ENCODE data around the gene ALOX12.
"Not testable (repeated sequence)": the region's sequence is repeated elsewhere in the genome, so short reads cannot be mapped to it uniquely, and the experiment has no call there.

Gene ALOX12

DNA sequence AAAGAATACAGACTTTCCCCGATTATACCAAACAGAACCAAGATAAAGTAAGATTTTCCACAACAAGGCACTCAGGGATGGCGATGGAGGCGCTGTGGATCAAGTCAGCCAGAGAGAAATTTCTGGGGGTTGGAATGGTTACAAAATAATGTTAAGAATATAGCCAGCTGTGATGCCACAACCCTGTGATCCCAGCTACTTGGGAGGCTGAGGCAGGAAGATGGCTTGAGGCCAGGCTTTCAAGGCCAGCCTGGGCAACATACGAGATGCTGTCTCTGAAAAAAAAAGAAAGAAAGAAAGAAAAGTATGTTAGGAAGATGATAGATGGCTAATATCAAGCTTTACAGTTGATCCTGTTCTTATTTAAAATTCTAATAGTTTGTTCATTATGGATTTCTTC, 10.6 kb upstream of the ALOX12 start:
- DNase-seq: no peak
- Histone ChIP-seq H3K36me3 (replicated peaks; ENCODE audit: insufficient read depth, low read length) (no peaks in the 10 kb centered on the region), H3K9me2 (replicated peaks; ENCODE audit: insufficient read depth, low read length) (no peaks in the 10 kb centered on the region), H3K9ac (ENCODE audit: low read length) (no peak overlapping the region), H3K4me1 (ENCODE audit: low read length) (0 out of 2 replicates have a peak, but pooled peaks cover 4% of the 10 kb centered on the region), H3K4me3 (ENCODE audit: low read length) (no peak overlapping the region), H2AFZ (ENCODE audit: low read length) (no peak overlapping the region), H4K20me1 (ENCODE audit: insufficient read depth, low read length) (no peaks in the 10 kb centered on the region), H3K9me3 (replicated peaks; ENCODE audit: insufficient read depth, low read length) (no peaks in the 10 kb centered on the region), H3K27me3 (replicated peaks; ENCODE audit: insufficient read depth, low read length) (0 out of 2 replicates have a peak, but pooled peaks cover under 1% of the 10 kb centered on the region), H3K4me2 (ENCODE audit: low read depth, low read length) (no peak overlapping the region), H3F3A (ENCODE audit: insufficient read depth, low read length) (no peaks in the 10 kb centered on the region), H3K27ac (ENCODE audit: low read length) (no peak overlapping the region), H3K79me2 (ENCODE audit: low read length) (no peaks in the 10 kb centered on the region)
- TF ChIP-seq, protein P1, sequence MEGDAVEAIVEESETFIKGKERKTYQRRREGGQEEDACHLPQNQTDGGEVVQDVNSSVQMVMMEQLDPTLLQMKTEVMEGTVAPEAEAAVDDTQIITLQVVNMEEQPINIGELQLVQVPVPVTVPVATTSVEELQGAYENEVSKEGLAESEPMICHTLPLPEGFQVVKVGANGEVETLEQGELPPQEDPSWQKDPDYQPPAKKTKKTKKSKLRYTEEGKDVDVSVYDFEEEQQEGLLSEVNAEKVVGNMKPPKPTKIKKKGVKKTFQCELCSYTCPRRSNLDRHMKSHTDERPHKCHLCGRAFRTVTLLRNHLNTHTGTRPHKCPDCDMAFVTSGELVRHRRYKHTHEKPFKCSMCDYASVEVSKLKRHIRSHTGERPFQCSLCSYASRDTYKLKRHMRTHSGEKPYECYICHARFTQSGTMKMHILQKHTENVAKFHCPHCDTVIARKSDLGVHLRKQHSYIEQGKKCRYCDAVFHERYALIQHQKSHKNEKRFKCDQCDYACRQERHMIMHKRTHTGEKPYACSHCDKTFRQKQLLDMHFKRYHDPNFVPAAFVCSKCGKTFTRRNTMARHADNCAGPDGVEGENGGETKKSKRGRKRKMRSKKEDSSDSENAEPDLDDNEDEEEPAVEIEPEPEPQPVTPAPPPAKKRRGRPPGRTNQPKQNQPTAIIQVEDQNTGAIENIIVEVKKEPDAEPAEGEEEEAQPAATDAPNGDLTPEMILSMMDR (IDR thresholded peaks at IDR 0.05; ENCODE audit: low read length): no peak

DNA sequence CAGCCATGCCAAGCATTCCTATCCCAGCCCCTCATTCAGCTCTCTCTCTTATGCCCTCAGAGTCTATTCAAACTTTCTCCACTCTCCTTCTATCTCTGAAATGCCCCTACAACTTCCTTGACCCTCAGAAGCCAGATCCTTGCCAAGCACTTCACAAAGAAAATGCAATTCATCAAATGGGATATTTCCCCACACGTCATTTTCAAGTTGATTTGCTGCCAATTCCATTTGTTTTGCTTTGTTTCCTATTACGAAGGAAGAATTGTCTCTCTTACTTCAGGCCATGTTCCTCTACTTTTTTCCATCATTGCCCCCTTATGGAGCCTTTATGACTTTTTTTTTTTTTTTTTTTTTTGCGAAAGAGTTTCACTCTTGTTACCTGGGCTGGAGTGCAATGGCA, 9.2 kb upstream of the ALOX12 start:
- no peaks in the 10 kb centered on the region for H3F3A ChIP-seq (ENCODE audit: insufficient read depth, low read length)
- H4K20me1 ChIP-seq (ENCODE audit: insufficient read depth, low read length): no peaks in the 10 kb centered on the region
- no peaks in the 10 kb centered on the region for H3K9me2 ChIP-seq (replicated peaks; ENCODE audit: insufficient read depth, low read length)
- no peak overlapping the region for H3K9ac ChIP-seq (ENCODE audit: low read length)
- no peak overlapping the region for H3K4me3 ChIP-seq (ENCODE audit: low read length)
- no peaks in the 10 kb centered on the region for H3K36me3 ChIP-seq (replicated peaks; ENCODE audit: insufficient read depth, low read length)
- TF ChIP-seq EZH2phosphoT487 (IDR thresholded peaks at IDR 0.05; ENCODE audit: low read length): no peak
- TF ChIP-seq, protein P1 (IDR thresholded peaks at IDR 0.05; ENCODE audit: low read length): no peak
- no peak for TF ChIP-seq EZH2 (optimal IDR thresholded peaks at IDR 0.05; ENCODE audit: low read depth, low read length)
- H3K27me3 ChIP-seq (replicated peaks; ENCODE audit: insufficient read depth, low read length): no peaks in the 10 kb centered on the region
- no peaks in the 10 kb centered on the region for H3K9me3 ChIP-seq (replicated peaks; ENCODE audit: insufficient read depth, low read length)
- DNase-seq: no peak
- no peak overlapping the region for H3K4me2 ChIP-seq (ENCODE audit: low read depth, low read length)
- H3K27ac ChIP-seq (ENCODE audit: low read length): no peak overlapping the region
- no peak overlapping the region for H2AFZ ChIP-seq (ENCODE audit: low read length)
- no peaks in the 10 kb centered on the region for H3K79me2 ChIP-seq (ENCODE audit: low read length)
- no peaks in the 10 kb centered on the region for H3K4me1 ChIP-seq (ENCODE audit: low read length)

DNA sequence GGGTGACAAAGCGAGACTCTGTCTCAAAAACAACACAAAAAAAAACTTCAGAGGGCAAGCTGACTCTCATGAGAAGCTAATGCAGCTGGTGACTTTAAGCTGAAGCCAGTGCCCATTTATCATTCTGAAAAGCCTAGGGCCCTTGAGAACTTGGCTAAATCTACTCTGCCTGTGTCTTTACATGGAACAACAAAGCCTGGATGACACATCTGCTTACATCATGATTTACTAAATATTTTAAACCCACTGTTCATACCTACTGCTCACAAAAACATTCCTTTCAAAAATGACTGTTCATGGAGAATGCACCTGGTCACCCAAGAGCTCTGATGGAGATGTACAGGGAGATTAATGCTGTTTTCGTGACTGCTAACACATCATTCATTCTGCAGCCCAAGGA, 6.1 kb upstream of the ALOX12 start:
- H3F3A ChIP-seq (ENCODE audit: insufficient read depth, low read length): no peaks in the 10 kb centered on the region
- no peaks in the 10 kb centered on the region for H3K4me1 ChIP-seq (ENCODE audit: low read length)
- no peak overlapping the region for H3K27ac ChIP-seq (ENCODE audit: low read length)
- TF ChIP-seq EZH2 (optimal IDR thresholded peaks at IDR 0.05; ENCODE audit: low read depth, low read length) (no peak), EZH2phosphoT487 (IDR thresholded peaks at IDR 0.05; ENCODE audit: low read length) (no peak)
- TF ChIP-seq, protein P1 (IDR thresholded peaks at IDR 0.05; ENCODE audit: low read length): no peak
- no peaks in the 10 kb centered on the region for H3K79me2 ChIP-seq (ENCODE audit: low read length)
- no peaks in the 10 kb centered on the region for H3K27me3 ChIP-seq (replicated peaks; ENCODE audit: insufficient read depth, low read length)
- no peaks in the 10 kb centered on the region for H3K9me2 ChIP-seq (replicated peaks; ENCODE audit: insufficient read depth, low read length)
- H3K9ac ChIP-seq (ENCODE audit: low read length): no peak overlapping the region
- H3K36me3 ChIP-seq (replicated peaks; ENCODE audit: insufficient read depth, low read length): no peaks in the 10 kb centered on the region
- H3K4me2 ChIP-seq (ENCODE audit: low read depth, low read length): no peak overlapping the region
- H3K4me3 ChIP-seq (ENCODE audit: low read length): no peak overlapping the region
- no peak for DNase-seq
- H2AFZ ChIP-seq (ENCODE audit: low read length): no peak overlapping the region
- H3K9me3 ChIP-seq (replicated peaks; ENCODE audit: insufficient read depth, low read length): no peaks in the 10 kb centered on the region
- H4K20me1 ChIP-seq (ENCODE audit: insufficient read depth, low read length): no peaks in the 10 kb centered on the region

DNA sequence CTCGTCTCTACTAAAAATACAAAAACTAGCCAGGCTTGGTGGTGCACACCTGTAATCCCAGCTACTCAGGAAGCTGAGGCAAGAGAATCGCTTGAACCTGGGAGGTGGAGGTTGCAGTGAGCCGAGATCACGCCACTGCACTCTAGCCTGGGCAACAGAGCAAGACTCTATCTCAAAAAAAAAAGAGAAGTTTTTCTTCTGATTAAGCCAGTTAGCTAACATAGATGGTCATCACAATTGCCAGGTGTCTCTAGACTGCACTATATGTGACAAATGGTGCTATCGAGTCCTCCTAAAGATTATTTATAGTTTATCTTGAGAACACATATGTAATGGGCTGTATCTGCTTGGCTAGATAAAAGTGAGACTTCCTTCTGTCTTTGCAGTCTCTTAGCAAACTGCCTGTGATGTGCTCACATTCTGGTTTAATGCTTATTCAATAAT, 2.2 kb upstream of the ALOX12 start:
- H3K4me2 ChIP-seq (ENCODE audit: low read depth, low read length); H3K4me1 ChIP-seq (ENCODE audit: low read length); H3K27ac ChIP-seq (ENCODE audit: low read length); H3K79me2 ChIP-seq (ENCODE audit: low read length); H3K4me3 ChIP-seq (ENCODE audit: low read length); H3K9ac ChIP-seq (ENCODE audit: low read length); H3F3A ChIP-seq (ENCODE audit: insufficient read depth, low read length); DNase-seq; H2AFZ ChIP-seq (ENCODE audit: low read length); H3K9me2 ChIP-seq (replicated peaks; ENCODE audit: insufficient read depth, low read length); H3K9me3 ChIP-seq (replicated peaks; ENCODE audit: insufficient read depth, low read length); H4K20me1 ChIP-seq (ENCODE audit: insufficient read depth, low read length); H3K36me3 ChIP-seq (replicated peaks; ENCODE audit: insufficient read depth, low read length); H3K27me3 ChIP-seq (replicated peaks; ENCODE audit: insufficient read depth, low read length): not testable (repeated sequence)
